Common myeloid progenitor, CD34-positive (primary cell): ENCODE data around the gene CD83. TPM values are rescaled to one million over a fixed set of nuclear protein-coding genes. Genes with fewer than 3 reads are reported as not detected.
A peak's percentile ranks its signal among the peaks of the same experiment; 100 is the strongest.
"Not testable (repeated sequence)": the region's sequence is repeated elsewhere in the genome, so short reads cannot be mapped to it uniquely, and the experiment has no call there.

Source experiments
- CTCF ChIA-PET: fragments of 350-600 bp; sonication (Branson Sonifier 250); formaldehyde crosslinking; loops from one replicate; lab custom pipeline; 2021; ENCODE audit warnings: antibody characterized with exemption; lab: Charles Lee
- POLR2A ChIA-PET: fragments of 350-600 bp; sonication (Branson Sonifier 250); formaldehyde crosslinking; loops from one replicate; lab custom pipeline; 2021; ENCODE audit warnings: antibody characterized with exemption; lab: Charles Lee
- DNase-seq, 3 donors: peaks; one replicate each; pipeline versions ENCODE4 v3.0.0 to v3.0.0-alpha.2; 2013
- H3K27ac ChIP-seq, 2 experiments: 1 replicate in 1 of 2; 2 replicates in 1 of 2; pipeline ENCODE4 v1.7.0; 2013; ENCODE audit warnings: inconsistent platforms in 2 of 2, low read length in 2 of 2, mild to moderate bottlenecking in 2 of 2, low read depth in 1 of 2, moderate library complexity in 1 of 2; ENCODE audit not compliant: severe bottlenecking in 2 of 2, insufficient read depth in 1 of 2, poor library complexity in 1 of 2
- H3K27me3 ChIP-seq, 5 experiments: replicated peaks in 2 of 5; 1 replicate in 3 of 5; 2 replicates in 2 of 5; pipeline versions ENCODE4 v1.6.1 to v1.7.0; 2013; ENCODE audit warnings: low read length in 4 of 5, mild to moderate bottlenecking in 2 of 5, moderate library complexity in 2 of 5, inconsistent platforms in 1 of 5; ENCODE audit not compliant: insufficient read depth in 5 of 5, control insufficient read depth in 4 of 5
- H3K36me3 ChIP-seq, 4 experiments: 1 replicate in 2 of 4; 2 replicates in 2 of 4; pipeline versions ENCODE4 v1.6.1 to v1.7.0; 2013; ENCODE audit warnings: low read length in 3 of 4, control low read depth in 1 of 4, mild to moderate bottlenecking in 1 of 4; ENCODE audit not compliant: control insufficient read depth in 4 of 4, insufficient read depth in 4 of 4
- H3K4me1 ChIP-seq, 4 experiments: 1 replicate in 3 of 4; 2 replicates in 1 of 4; pipeline versions ENCODE4 v1.6.1 to v1.7.1; 2013; ENCODE audit warnings: low read length in 3 of 4, mild to moderate bottlenecking in 3 of 4, control low read depth in 1 of 4, inconsistent platforms in 1 of 4, moderate library complexity in 1 of 4; ENCODE audit not compliant: control insufficient read depth in 4 of 4, insufficient read depth in 4 of 4; ENCODE audit errors: control extremely low read depth in 1 of 4
- H3K4me3 ChIP-seq, 7 experiments: 1 replicate in 4 of 7; 2 replicates in 3 of 7; pipeline versions ENCODE4 v1.5.1 to v1.7.0; 2013; ENCODE audit warnings: mild to moderate bottlenecking in 7 of 7, low read length in 6 of 7, moderate library complexity in 6 of 7, inconsistent platforms in 2 of 7, low read depth in 2 of 7, control low read depth in 1 of 7; ENCODE audit not compliant: insufficient read depth in 4 of 7, control insufficient read depth in 1 of 7; ENCODE audit errors: extremely low read depth in 1 of 7
- H3K9me3 ChIP-seq, 5 experiments: 1 replicate in 4 of 5; 2 replicates in 1 of 5; pipeline versions ENCODE4 v1.6.1 to v1.7.1; 2013; ENCODE audit warnings: low read length in 4 of 5, mild to moderate bottlenecking in 2 of 5, inconsistent platforms in 1 of 5, low read depth in 1 of 5, moderate library complexity in 1 of 5; ENCODE audit not compliant: control insufficient read depth in 4 of 5, insufficient read depth in 2 of 5; ENCODE audit errors: control extremely low read depth in 1 of 5
- WGBS: methylation state at CpG from one replicate; pipeline ENCODE4 v1.1.5; 2013; ENCODE audit not compliant: insufficient coverage; 5-methylcytosine and 5-hydroxymethylcytosine counted together
- polyA plus RNA-seq: library from polyadenylated mRNA; unstranded; fragments of 120-200 nt; gene quantifications from one replicate; pipeline ENCODE4 v1.2.1, GENCODE V29; 2013

CD83 gene
- 32.6 TPM for polyA plus RNA-seq

- peak; percentile 90 to 94 (median 93) for DNase-seq
- 1% methylated on average over 73 of the region's 106 CpGs for whole genome bisulfite sequencing
- POLR2A ChIA-PET = interaction anchor here (0.6 to 0.7 kb wide), 2 partner anchors 8 to 27 kb away, joined by 3 to 5 read pairs; no protein-coding TSS in a partner anchor
Measured at GRCh38 chr6:14117158-14118090, at the start of gene CD83. Gene CD83, plus strand, starts transcription at chr6:14117772. Its CDS starts 40 bp downstream, at chr6:14117812.

GRCh38 chr6:14068133-14068532 lies 49.4 kb upstream of the CD83 start:
- H3K27ac ChIP-seq = no peak overlapping the region
- no peaks in the 10 kb centered on the region for H3K36me3 ChIP-seq
- peak in 2 of 3 donors; percentile 56 to 60 for DNase-seq
- H3K4me1 ChIP-seq = peaks cover 0 to 17% (median 7%) of the 10 kb centered on the region in 4 experiments
- ChIA-PET POLR2A (no interaction called here), CTCF (interaction anchor here (0.7 to 4.2 kb wide), 9 partner anchors 9 to 251 kb away, joined by 3 to 32 read pairs (median 4); no protein-coding TSS in a partner anchor)
- no CpG with 5 or more reads among the region's 5 CpGs for WGBS
- peaks cover 0 to 2% (median 0%) of the 10 kb centered on the region in 5 experiments for H3K9me3 ChIP-seq
- no peak overlapping the region for H3K4me3 ChIP-seq
- H3K27me3 ChIP-seq = peaks cover 0 to 2% (median 0%) of the 10 kb centered on the region in 5 experiments

More at GRCh38 chr6:14117158-14118090, at the start of gene CD83:
- Histone ChIP-seq H3K9me3 (no peaks in the 10 kb centered on the region), H3K27me3 (no peaks in the 10 kb centered on the region), H3K4me3 (peak within 1 kb of the TSS; percentile 53 to 88 (median 72)), H3K36me3 (peaks cover 0 to 2% (median 0%) of the 10 kb centered on the region in 4 experiments), H3K4me1 (peaks cover 7 to 25% (median 22%) of the 10 kb centered on the region in 4 experiments), H3K27ac (peak within 1 kb of the TSS in 1 of 2 experiments; percentile 78)
- CTCF ChIA-PET = interaction anchor here (3.7 to 4.4 kb wide), 2 partner anchors 12 to 51 kb away, joined by 18 to 28 read pairs; no protein-coding TSS in a partner anchor

- no peak for DNase-seq
- CTCF ChIA-PET = interaction anchor here (0.9 to 4.2 kb wide), 4 partner anchors 31 to 251 kb away, joined by 3 to 32 read pairs (median 4); no protein-coding TSS in a partner anchor
- Histone ChIP-seq H3K9me3 (no peaks in the 10 kb centered on the region), H3K4me3 (no peak overlapping the region), H3K27ac (no peak overlapping the region), H3K27me3 (peaks cover 0 to 2% (median 0%) of the 10 kb centered on the region in 5 experiments), H3K36me3 (no peaks in the 10 kb centered on the region), H3K4me1 (peaks cover 0 to 17% (median 7%) of the 10 kb centered on the region in 4 experiments)
- WGBS = 95% methylated on average over 17 of the region's 19 CpGs
- POLR2A ChIA-PET = no interaction called here
Measured at GRCh38 chr6:14068623-14069022, 48.9 kb upstream of the CD83 start.

GRCh38 chr6:14070457-14070856 lies 47.1 kb upstream of the CD83 start:
- H3K4me1 ChIP-seq = peaks cover 5 to 24% (median 11%) of the 10 kb centered on the region in 4 experiments
- H3K27me3 ChIP-seq = no peaks in the 10 kb centered on the region
- H3K4me3 ChIP-seq = no peak overlapping the region
- no peaks in the 10 kb centered on the region for H3K36me3 ChIP-seq
- ChIA-PET CTCF (interaction anchor here (0.9 kb wide), 1 partner anchor 24 kb away, joined by 3 read pairs; no protein-coding TSS in a partner anchor), POLR2A (no interaction called here)
- no peaks in the 10 kb centered on the region for H3K9me3 ChIP-seq
- DNase-seq = no peak
- WGBS = 100% methylated on average over 2 of the region's 4 CpGs
- H3K27ac ChIP-seq = no peak overlapping the region

GRCh38 chr6:14072084-14072483 lies 45.5 kb upstream of the CD83 start:
- no peaks in the 10 kb centered on the region for H3K36me3 ChIP-seq
- WGBS = 94% methylated on average over 3 of the region's 5 CpGs
- peaks cover 6 to 22% (median 11%) of the 10 kb centered on the region in 4 experiments for H3K4me1 ChIP-seq
- no peak for DNase-seq
- ChIA-PET POLR2A (no interaction called here), CTCF (no interaction called here)
- no peaks in the 10 kb centered on the region for H3K27me3 ChIP-seq
- no peaks in the 10 kb centered on the region for H3K9me3 ChIP-seq
- no peak overlapping the region for H3K4me3 ChIP-seq
- H3K27ac ChIP-seq = no peak overlapping the region

GRCh38 chr6:14073561-14074354 lies 43.8 kb upstream of the CD83 start:
- H3K4me3 ChIP-seq, H3K27ac ChIP-seq, H3K36me3 ChIP-seq, H3K9me3 ChIP-seq, H3K27me3 ChIP-seq, POLR2A ChIA-PET: not testable (repeated sequence)
- peak in 2 of 3 donors; percentile 29 to 43 for DNase-seq
- peaks cover 4 to 11% (median 6%) of the 10 kb centered on the region in 4 experiments for H3K4me1 ChIP-seq
- WGBS = 100% methylated on average over 5 of the region's 7 CpGs
- CTCF ChIA-PET = interaction anchor here (0.8 to 1.2 kb wide), 2 partner anchors 72 to 165 kb away, joined by 3 read pairs; no protein-coding TSS in a partner anchor
